Limb (tissue), 2 donors: ENCODE results near the gene UBE2QL1.

Source experiments
- DNase-seq, 2 donors: peaks; one replicate each; pipeline ENCODE4 v3.0.0-alpha.2; 2016; ENCODE audit errors: extremely low spot score in 2 of 2

UBE2QL1 gene

GRCh38 chr5:6448622-6449464 lies at the start of gene UBE2QL1:
Gene UBE2QL1, plus strand, starts transcription at chr5:6448859. Its CDS starts 35 bp downstream, at chr5:6448894.
- DNase-seq, result peak in 1 of 2 donors; percentile 55

GRCh38 chr5:6399980-6400910 lies 48.4 kb upstream of the UBE2QL1 start:
- no peak for DNase-seq

GRCh38 chr5:6401410-6401809 lies 47.2 kb upstream of the UBE2QL1 start:
- no peak for DNase-seq

GRCh38 chr5:6402939-6403338 lies 45.7 kb upstream of the UBE2QL1 start:
- DNase-seq, result no peak

- DNase-seq, result no peak
Observed at GRCh38 chr5:6403416-6403815, 45.2 kb upstream of the UBE2QL1 start.

GRCh38 chr5:6404129-6404528 lies 44.5 kb upstream of the UBE2QL1 start:
- no peak for DNase-seq

- no peak for DNase-seq
Observed at GRCh38 chr5:6405591-6405990, 43.1 kb upstream of the UBE2QL1 start.

- DNase-seq, result no peak
Observed at GRCh38 chr5:6407558-6408259, 41.0 kb upstream of the UBE2QL1 start.

- DNase-seq, result no peak
Observed at GRCh38 chr5:6408260-6408596, 40.4 kb upstream of the UBE2QL1 start.

- DNase-seq, result no peak
Observed at GRCh38 chr5:6408627-6409446, 39.8 kb upstream of the UBE2QL1 start.

GRCh38 chr5:6410421-6410820 lies 38.2 kb upstream of the UBE2QL1 start:
- no peak for DNase-seq

GRCh38 chr5:6411141-6411540 lies 37.5 kb upstream of the UBE2QL1 start:
- DNase-seq, result no peak

GRCh38 chr5:6412811-6413210 lies 35.8 kb upstream of the UBE2QL1 start:
- no peak for DNase-seq

GRCh38 chr5:6417657-6418056 lies 31.0 kb upstream of the UBE2QL1 start:
- no peak for DNase-seq

GRCh38 chr5:6418679-6419276 lies 29.9 kb upstream of the UBE2QL1 start:
- DNase-seq, result no peak

- DNase-seq, result no peak
Observed at GRCh38 chr5:6419340-6419852, 29.3 kb upstream of the UBE2QL1 start.

- DNase-seq, result no peak
Observed at GRCh38 chr5:6423327-6424109, 25.1 kb upstream of the UBE2QL1 start.

- no peak for DNase-seq
Observed at GRCh38 chr5:6424110-6424659, 24.5 kb upstream of the UBE2QL1 start.

- no peak for DNase-seq
Observed at GRCh38 chr5:6424700-6425099, 24.0 kb upstream of the UBE2QL1 start.
